A673 (cell line): ENCODE measurements around the gene TATDN2. TPM values are rescaled to one million over a fixed set of nuclear protein-coding genes. Genes with fewer than 3 reads are reported as not detected.

Experiments
- BruUV-seq: library from RNA; stranded (reverse); fragments of 400-500 nt; replicated peaks from 2 replicates; lab custom pipeline; 2021; lab: Mats Ljungman, UMichigan
- CTCF ChIA-PET: fragments of 300-600 bp; sonication (Branson Sonifier 250); formaldehyde crosslinking; loops from one replicate; lab custom pipeline; 2022; ENCODE audit warnings: antibody characterized with exemption; lab: Charles Lee
- POLR2A ChIA-PET: fragments of 300-600 bp; sonication (Branson Sonifier 250); formaldehyde crosslinking; loops from one replicate; lab custom pipeline; 2022; ENCODE audit warnings: antibody characterized with exemption; ENCODE audit not compliant: low non-redundant PET; lab: Charles Lee
- DNase-seq: peaks from one replicate; pipeline ENCODE4 v3.0.0-alpha.2; 2015; ENCODE audit warnings: low spot score
- H3K27ac ChIP-seq: fragments of 200-600 bp; sonication (generic); 2 replicates; pipeline ENCODE4 v1.5.1; 2016; ENCODE audit warnings: mixed run types, low read depth, mild to moderate bottlenecking, mixed read lengths, antibody characterized with exemption, low read length; ENCODE audit not compliant: poor library complexity, severe bottlenecking
- H3K27me3 ChIP-seq: fragments of 200-600 bp; sonication (generic); replicated peaks from 2 replicates; pipeline ENCODE4 v1.6.1; 2017; ENCODE audit warnings: mixed run types, low read depth, mild to moderate bottlenecking, mixed read lengths, antibody characterized with exemption, low read length; ENCODE audit not compliant: insufficient read depth, poor library complexity
- H3K36me3 ChIP-seq: fragments of 200-600 bp; sonication (generic); 2 replicates; pipeline ENCODE4 v1.6.1; 2016; ENCODE audit warnings: mixed run types, mild to moderate bottlenecking, mixed read lengths, antibody characterized with exemption, low read length; ENCODE audit not compliant: insufficient read depth, poor library complexity, severe bottlenecking
- H3K4me1 ChIP-seq: fragments of 200-600 bp; sonication (generic); 2 replicates; pipeline ENCODE4 v1.6.1; 2017; ENCODE audit warnings: mixed run types, mild to moderate bottlenecking, mixed read lengths, antibody characterized with exemption, low read length; ENCODE audit not compliant: insufficient read depth, poor library complexity, severe bottlenecking
- H3K4me3 ChIP-seq: fragments of 200-600 bp; sonication (generic); 2 replicates; pipeline ENCODE4 v1.5.1; 2016; ENCODE audit warnings: low read depth, mixed run types, mild to moderate bottlenecking, mixed read lengths, low read length; ENCODE audit not compliant: poor library complexity, severe bottlenecking
- H3K9me3 ChIP-seq: fragments of 200-600 bp; sonication (generic); 2 replicates; pipeline ENCODE4 v1.6.1; 2016; ENCODE audit warnings: mixed run types, low read depth, mild to moderate bottlenecking, mixed read lengths, antibody characterized with exemption, low read length; ENCODE audit not compliant: poor library complexity, severe bottlenecking
- CTCF ChIP-seq: fragments of 300-800, 200-600 bp; sonication (generic); conservative IDR thresholded peaks from 2 replicates; pipeline ENCODE4 v1.5.1; 2017; ENCODE audit warnings: low read depth, mild to moderate bottlenecking, antibody characterized with exemption, low read length, moderate library complexity, mixed read lengths
- EZH2 ChIP-seq: fragments of 200-600 bp; sonication (generic); IDR thresholded peaks from 2 replicates; pipeline ENCODE4 v1.6.1; 2017; ENCODE audit warnings: borderline replicate concordance, low read depth, mild to moderate bottlenecking, mixed read lengths, antibody characterized with exemption, low read length; ENCODE audit not compliant: poor library complexity, severe bottlenecking
- intact Hi-C: fragments of 100-400 bp; cut with micrococcal nuclease; formaldehyde crosslinking; loops from one replicate; pipeline ENCODE4 v1.10.0; 2022; ENCODE audit not compliant: unreplicated experiment
- total RNA-seq: library from RNA; stranded (reverse); gene quantifications from 2 replicates; pipeline ENCODE4 v1.2.3, GENCODE V29; 2021

The TATDN2 gene
- total RNA-seq, 1 experiment from 2014 or later: 42.0 TPM

- no peak for DNase-seq
- BruUV-seq: no TSS peak
- Histone ChIP-seq H3K4me1 (no peaks in the 10 kb centered on the region), H3K36me3 (peaks cover 15% of the 10 kb centered on the region), H3K9me3 (no peaks in the 10 kb centered on the region), H3K4me3 (no peak overlapping the region), H3K27ac (no peak overlapping the region), H3K27me3 (no peaks in the 10 kb centered on the region)
- ChIA-PET POLR2A (no interaction called here), CTCF (no interaction called here)
- intact Hi-C loops: no loop called here
- TF ChIP-seq CTCF (no peak), EZH2 (no peak)
Observed at GRCh38 chr3:10284496-10284895, 36.2 kb downstream of the TATDN2 start.

- Histone ChIP-seq H3K27me3 (no peaks in the 10 kb centered on the region), H3K4me1 (no peaks in the 10 kb centered on the region), H3K4me3 (no peak overlapping the region), H3K36me3 (peaks cover 5% of the 10 kb centered on the region), H3K27ac (no peak overlapping the region), H3K9me3 (no peaks in the 10 kb centered on the region)
- BruUV-seq: no TSS peak
- DNase-seq: no peak
- POLR2A ChIA-PET: no interaction called here
- TF ChIP-seq EZH2: no peak
- no peak for TF ChIP-seq CTCF
- intact Hi-C loops: no loop called here
- CTCF ChIA-PET: no interaction called here
Observed at GRCh38 chr3:10285272-10286132, 37.2 kb downstream of the TATDN2 start.

- CTCF ChIA-PET: no interaction called here
- no peaks in the 10 kb centered on the region for H3K9me3 ChIP-seq
- no peak overlapping the region for H3K4me3 ChIP-seq
- H3K36me3 ChIP-seq: no peaks in the 10 kb centered on the region
- no peak overlapping the region for H3K27ac ChIP-seq
- intact Hi-C loops: no loop called here
- POLR2A ChIA-PET: no interaction called here
- no peak for TF ChIP-seq EZH2
- no peak for TF ChIP-seq CTCF
- DNase-seq: no peak
- H3K27me3 ChIP-seq: no peaks in the 10 kb centered on the region
- H3K4me1 ChIP-seq: no peaks in the 10 kb centered on the region
- no TSS peak for BruUV-seq
Observed at GRCh38 chr3:10286133-10286524, 37.9 kb downstream of the TATDN2 start.
